ENCODE data around the gene COX4I2. TPM values are rescaled to one million over a fixed set of nuclear protein-coding genes. Genes with fewer than 3 reads are reported as not detected.

COX4I2 gene
- total and polyA plus RNA-seq, 2 of the 4 experiments (the other 2 are of a cell fraction): not detected

- peak within 1 kb of the TSS; percentile 39 for H3K18ac ChIP-seq (ENCODE audit: low read depth, low read length)
- peak within 1 kb of the TSS; percentile 87 for H3K4ac ChIP-seq (ENCODE audit: low read depth, low read length)
- peaks cover 0 to 17% of the 10 kb centered on the region in 2 experiments; a peak in 2 of 4 replicates for H3K79me1 ChIP-seq (ENCODE audit: low read depth in 1 of 2, low read length in 2 of 2)
- H2BK20ac ChIP-seq (ENCODE audit: low read depth, low read length): peak within 1 kb of the TSS; percentile 20; the same call in 1 of the 2 replicates
- no peaks in the 10 kb centered on the region for H3K9me3 ChIP-seq (ENCODE audit: control insufficient read depth, insufficient read depth, low read length)
- peak within 1 kb of the TSS; percentile 4; the same call in 1 of the 2 replicates for H4K5ac ChIP-seq (ENCODE audit: low read depth, low read length)
- peak within 1 kb of the TSS; percentile 66 for H3K4me3 ChIP-seq (ENCODE audit: insufficient read depth, low read depth, low read length)
- H3K9me1 ChIP-seq (ENCODE audit: insufficient read depth, low read length): no peaks in the 10 kb centered on the region
- in situ Hi-C loops (cut with MboI; ENCODE audit: low sequenced_read_pairs): loop anchor here (5.0 kb wide), 1 partner anchor 43 kb away; no protein-coding TSS in a partner anchor
- peaks cover 21% of the 10 kb centered on the region for H3K4me1 ChIP-seq (ENCODE audit: control insufficient read depth, insufficient read depth, low read length)
- 0% methylated on average over 53 of the region's 74 CpGs; no CpG with 5 or more reads in 1 of the 2 experiments for WGBS, 2 experiments (ENCODE audit: extremely low coverage in 2 of 2, insufficient read length in 1 of 2)
- peaks cover 1% of the 10 kb centered on the region; the same call in 1 of the 2 replicates for H3K36me3 ChIP-seq (ENCODE audit: control insufficient read depth, insufficient read depth, low read length)
- H3K27me3 ChIP-seq (ENCODE audit: control insufficient read depth, insufficient read depth, low read length): no peaks in the 10 kb centered on the region
- H3K23ac ChIP-seq (ENCODE audit: low read depth, low read length): peak within 1 kb of the TSS; percentile 86
- ChIA-PET POLR2A (ENCODE audit: unreplicated experiment) (interaction anchor here (1.4 to 1.7 kb wide), 2 partner anchors 10 to 33 kb away, joined by 6 to 8 read pairs; no protein-coding TSS in a partner anchor), CTCF (interaction anchor here (1.1 to 2.5 kb wide), 5 partner anchors 32 to 45 kb away, joined by 4 to 8 read pairs (median 6); no protein-coding TSS in a partner anchor)
- H2BK15ac ChIP-seq (ENCODE audit: low read depth, low read length): peak within 1 kb of the TSS; percentile 7; the same call in 1 of the 3 replicates
- H3K9ac ChIP-seq (ENCODE audit: low read depth, low read length): peak within 1 kb of the TSS; percentile 85
- H2AFZ ChIP-seq (replicated peaks; ENCODE audit: low read length, poor library complexity): peak within 1 kb of the TSS; percentile 85
- H2AK9ac ChIP-seq (replicated peaks; ENCODE audit: low read depth, low read length, poor library complexity): peak within 1 kb of the TSS; percentile 63
- dilution Hi-C loops (cut with HindIII; ENCODE audit: low sequenced_read_pairs, unreplicated experiment): no loop called here
- H2BK5ac ChIP-seq (ENCODE audit: low read depth, low read length, poor library complexity, severe bottlenecking): peak within 1 kb of the TSS; percentile 59
- TF ChIP-seq NFE2L2 (IDR thresholded peaks at IDR 0.05; ENCODE audit: low read depth, low read length): 0 out of 2 replicates have a peak, but pooled peaks have one; percentile 34
- TF ChIP-seq MAZ (IDR thresholded peaks at IDR 0.05; ENCODE audit: borderline replicate concordance, low read depth, low read length): peak; percentile 70; the same call in 1 of the 2 replicates
- no peak for TF ChIP-seq CTCF (conservative IDR thresholded peaks at IDR 0.05; ENCODE audit: low read depth, low read length)
- no peak for TF ChIP-seq FOS (IDR thresholded peaks at IDR 0.05; ENCODE audit: low read depth, low read length)
- no peak for TF ChIP-seq ELK1 (IDR thresholded peaks at IDR 0.05; ENCODE audit: borderline replicate concordance, low read depth, low read length)
- peak; percentile 99 for TF ChIP-seq POLR2A (IDR thresholded peaks at IDR 0.05; ENCODE audit: low read depth, low read length)
- peak; percentile 55 for TF ChIP-seq USF2 (IDR thresholded peaks at IDR 0.05; ENCODE audit: low read depth, low read length)
- peak; percentile 52; the same call in 1 of the 2 replicates for TF ChIP-seq MXI1 (IDR thresholded peaks at IDR 0.05; ENCODE audit: borderline replicate concordance, low read depth, low read length)
- no peak for TF ChIP-seq SMC3 (IDR thresholded peaks at IDR 0.05; ENCODE audit: low read depth, low read length)
- no peak for TF ChIP-seq RAD21 (IDR thresholded peaks at IDR 0.05; ENCODE audit: low read length)
- TF ChIP-seq RCOR1 (IDR thresholded peaks at IDR 0.05; ENCODE audit: insufficient replicate concordance, low read length): no peak
- H2BK120ac ChIP-seq (ENCODE audit: low read depth, low read length): peak within 1 kb of the TSS; percentile 85
- DNase-seq (peak; percentile 93), ATAC-seq (ENCODE audit: low read depth) (peak; percentile 84)
- H3K14ac ChIP-seq (replicated peaks; ENCODE audit: low read depth, low read length): peak within 1 kb of the TSS; percentile 85
- peak within 1 kb of the TSS; percentile 87 for H3K27ac ChIP-seq (ENCODE audit: insufficient read depth, low read length)
- peak within 1 kb of the TSS; percentile 99 for H3K56ac ChIP-seq (ENCODE audit: extremely low read depth, insufficient read depth, low read length)
- peak within 1 kb of the TSS; percentile 84 for H3K4me2 ChIP-seq (ENCODE audit: low read depth, low read length)
- peak within 1 kb of the TSS; percentile 85 for H4K91ac ChIP-seq (ENCODE audit: insufficient read depth, low read depth, low read length)
- peaks cover 18% of the 10 kb centered on the region for H4K20me1 ChIP-seq (ENCODE audit: insufficient read depth, low read length)
- peak within 1 kb of the TSS; percentile 85 for H2AK5ac ChIP-seq (ENCODE audit: low read depth, low read length)
- intact Hi-C loops (cut with micrococcal nuclease): loop anchor here (1.0 kb wide), 1 partner anchor 33 kb away; no protein-coding TSS in a partner anchor
- TSS peak; percentile 99 for BruUV-seq (replicated peaks)
- peak within 1 kb of the TSS; percentile 87 to 88; a peak in 3 of 4 replicates for H4K8ac ChIP-seq (ENCODE audit: low read depth in 2 of 2, low read length in 2 of 2)
These were observed 32.4 kb upstream of the COX4I2 start, which contains the start of gene ID1 for GRCh38 chr20:31605031-31605901. ID1 (plus strand) TSS chr20:31605289; CDS start chr20:31605388, 99 bp downstream.
